ENCODE data around the gene A3GALT2.
"Not testable (repeated sequence)": the region's sequence is repeated elsewhere in the genome, so short reads cannot be mapped to it uniquely, and the experiment has no call there.

Gene A3GALT2

GRCh38 chr1:33311706-33312412, 9.0 kb downstream of the A3GALT2 start:
- DNase-seq, result no peak

- DNase-seq, result no peak
These were observed 10.2 kb downstream of the A3GALT2 start for GRCh38 chr1:33310702-33311101.

DNA sequence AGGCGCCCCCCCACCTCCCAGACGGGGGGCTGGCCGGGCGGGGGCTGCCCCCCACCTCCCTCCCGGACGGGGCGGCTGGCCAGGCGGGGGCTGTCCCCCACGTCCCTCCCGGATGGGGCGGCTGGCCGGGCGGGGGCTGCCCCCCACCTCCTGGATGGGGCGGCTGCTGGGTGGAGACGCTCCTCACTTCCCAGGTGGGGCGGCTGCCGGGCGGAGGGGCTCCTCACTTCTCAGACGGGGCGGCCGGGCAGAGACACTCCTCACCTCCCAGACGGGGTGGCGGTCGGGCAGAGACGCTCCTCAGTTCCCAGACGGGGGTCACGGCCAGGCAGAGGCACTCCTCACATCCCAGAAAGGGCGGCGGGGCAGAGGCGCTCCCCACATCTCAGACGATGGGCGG, 11.5 kb downstream of the A3GALT2 start:
- not testable (repeated sequence) for DNase-seq

DNA sequence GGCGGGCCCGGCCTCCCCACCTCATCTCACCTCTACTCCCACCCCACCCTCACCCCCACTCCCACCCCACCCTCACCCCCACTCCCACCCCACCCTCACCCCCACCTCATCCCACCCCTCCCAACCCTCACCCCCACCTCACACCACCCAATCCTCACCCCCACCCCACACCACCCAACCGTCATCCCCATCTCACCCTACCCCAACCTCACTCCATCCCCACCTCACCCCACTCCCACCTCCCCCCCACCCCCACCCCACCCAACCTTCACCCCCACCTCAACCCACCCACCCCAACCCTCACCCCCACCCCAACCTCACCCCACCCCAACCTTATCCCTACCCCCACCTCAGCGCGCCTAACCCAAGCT, 13.4 kb downstream of the A3GALT2 start:
- no peak for DNase-seq

GRCh38 chr1:33306653-33307493, 14.0 kb downstream of the A3GALT2 start:
- peak; percentile 15 for DNase-seq

DNA sequence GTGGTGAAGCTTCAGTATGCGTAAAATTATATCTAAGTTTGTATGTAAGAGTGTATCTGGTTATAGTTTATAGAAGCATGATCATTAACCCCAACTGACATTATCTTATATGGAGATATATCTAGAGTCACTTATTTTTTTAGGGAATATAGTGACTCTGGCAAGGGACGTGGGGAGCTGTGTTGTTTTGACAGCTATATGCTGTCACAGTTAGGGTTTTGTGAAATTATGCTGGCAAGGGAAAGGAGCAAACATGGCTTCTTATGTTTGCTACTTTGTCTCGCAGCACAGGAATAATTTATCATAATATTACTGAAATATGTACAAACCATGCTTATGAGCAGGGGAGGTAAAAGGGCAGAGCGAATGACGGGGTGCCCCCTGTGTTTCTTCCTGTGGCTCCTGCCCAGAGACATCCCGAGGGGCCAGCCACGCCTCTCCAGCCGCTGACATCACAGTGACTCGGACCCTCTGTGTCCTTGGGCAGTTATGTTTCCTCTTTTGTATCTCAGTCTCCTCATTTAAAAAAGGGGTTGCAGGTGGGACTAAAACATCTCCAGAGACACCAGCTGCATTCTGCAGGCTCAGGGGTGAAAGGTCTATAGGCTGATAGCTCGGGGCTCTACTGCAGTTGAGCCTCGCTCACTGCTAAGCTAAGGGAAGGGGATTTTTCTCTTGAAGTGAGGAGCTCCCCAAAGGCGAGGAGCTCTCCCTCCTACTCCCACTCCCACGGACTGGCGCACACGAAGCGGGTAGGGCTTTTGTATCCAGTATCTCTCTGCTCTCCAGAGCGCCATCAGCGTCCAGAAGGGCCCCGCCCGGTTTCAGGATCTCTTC, 14.9 kb downstream of the A3GALT2 start:
- DNase-seq, result no peak

DNA sequence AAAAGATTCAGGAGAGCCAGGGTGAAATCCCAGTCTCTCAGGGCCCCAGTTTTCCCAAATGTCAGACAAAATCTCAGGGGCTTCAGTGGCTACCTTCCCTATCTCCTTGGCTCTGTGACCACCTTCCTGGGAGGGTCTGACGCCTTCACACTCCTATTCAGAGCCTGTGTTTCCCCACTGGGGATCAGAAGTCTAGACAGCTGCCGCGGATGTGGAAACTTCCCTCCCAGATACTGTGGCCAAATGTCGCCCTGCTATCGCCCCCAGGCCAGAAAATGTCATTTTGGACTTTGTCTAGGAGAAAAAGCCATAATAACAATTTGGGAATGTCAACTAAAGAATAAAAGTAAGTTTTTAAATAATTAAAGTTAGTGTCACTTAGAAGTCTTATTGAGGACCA, 15.9 kb downstream of the A3GALT2 start:
- DNase-seq, result no peak

GRCh38 chr1:33302325-33302724, 18.6 kb downstream of the A3GALT2 start:
- peak; percentile 33 for DNase-seq

- no peak for DNase-seq
These were observed 19.5 kb downstream of the A3GALT2 start for GRCh38 chr1:33301273-33301984.

DNA sequence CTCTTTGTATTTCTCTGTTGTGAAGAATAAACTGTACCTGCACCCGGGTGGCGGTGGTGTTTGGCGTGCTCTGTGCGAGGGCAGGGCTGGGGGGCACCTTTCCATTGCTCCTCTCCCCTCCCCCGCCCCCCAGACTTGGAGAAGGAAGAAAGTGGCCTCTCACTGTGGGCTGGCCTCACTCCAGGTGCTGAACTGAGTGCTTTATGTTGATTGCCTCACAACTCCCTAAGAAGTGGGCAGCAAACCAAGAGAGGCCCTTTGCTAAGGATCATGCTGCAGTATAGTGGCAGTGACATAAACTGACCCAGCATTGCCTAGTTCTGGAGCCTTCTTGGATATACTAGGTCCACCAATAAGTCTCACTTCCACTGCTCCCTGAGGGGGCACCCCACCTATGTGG, 20.2 kb downstream of the A3GALT2 start:
- DNase-seq, result no peak

GRCh38 chr1:33299461-33300155, 21.3 kb downstream of the A3GALT2 start:
- DNase-seq, result no peak

- DNase-seq, result peak; percentile 77
These were observed 22.1 kb downstream of the A3GALT2 start for GRCh38 chr1:33298623-33299277.

DNA sequence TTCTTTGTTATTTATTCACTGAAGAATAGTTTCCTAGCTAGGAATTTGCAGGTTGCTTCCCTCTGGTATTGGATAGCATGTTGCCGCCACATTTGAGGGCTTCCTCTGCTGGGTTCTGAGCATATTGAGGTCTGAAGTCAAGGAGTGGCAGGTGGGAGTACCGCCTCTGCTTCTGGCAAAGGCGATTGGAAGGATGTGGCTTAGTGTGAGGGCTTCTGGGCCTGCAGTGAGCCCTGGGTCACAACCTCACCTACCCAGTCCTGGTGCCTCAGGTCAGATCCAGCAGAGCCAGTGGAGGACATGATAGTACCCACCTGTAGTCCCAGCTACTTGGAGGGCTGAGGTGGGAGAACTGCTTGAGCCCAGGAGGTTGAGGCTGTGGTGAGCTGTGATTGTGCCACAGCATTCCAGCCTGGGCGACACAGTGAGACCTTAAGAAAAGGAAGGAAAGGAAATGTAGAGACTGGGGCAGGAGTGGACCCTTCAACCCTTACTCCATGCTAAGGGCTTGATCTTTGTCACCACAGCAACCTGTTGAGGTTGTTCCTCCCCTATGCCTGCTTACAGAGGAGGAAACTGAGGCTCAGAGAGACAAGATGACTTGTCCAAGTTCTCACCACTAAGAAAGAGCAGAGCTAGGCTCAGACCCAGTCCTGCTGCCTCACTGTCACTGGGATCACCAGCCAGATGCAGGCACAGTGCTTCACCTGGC, 22.8 kb downstream of the A3GALT2 start:
- no peak for DNase-seq

DNA sequence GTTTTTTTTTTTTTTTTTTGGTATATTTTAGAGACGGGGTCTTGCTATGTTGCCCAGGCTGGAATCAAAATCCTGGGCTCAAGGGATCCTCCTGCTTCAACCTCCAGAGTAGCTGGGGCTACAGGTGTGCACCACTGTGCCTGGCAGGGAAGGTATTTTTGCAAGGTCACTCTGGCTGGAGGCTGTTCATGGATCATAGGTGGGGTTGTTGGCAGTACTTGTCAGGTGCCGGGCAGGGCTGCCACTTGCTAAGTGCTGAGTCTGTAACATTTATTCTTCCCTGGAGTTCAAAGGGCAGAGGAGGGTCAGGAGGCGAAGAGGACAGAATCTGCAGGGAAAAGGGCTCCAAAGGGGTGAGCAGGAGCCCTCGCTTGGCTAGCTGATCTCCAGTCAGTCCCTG, 24.1 kb downstream of the A3GALT2 start:
- no peak for DNase-seq

GRCh38 chr1:33296082-33296458, 24.8 kb downstream of the A3GALT2 start:
- no peak for DNase-seq

DNA sequence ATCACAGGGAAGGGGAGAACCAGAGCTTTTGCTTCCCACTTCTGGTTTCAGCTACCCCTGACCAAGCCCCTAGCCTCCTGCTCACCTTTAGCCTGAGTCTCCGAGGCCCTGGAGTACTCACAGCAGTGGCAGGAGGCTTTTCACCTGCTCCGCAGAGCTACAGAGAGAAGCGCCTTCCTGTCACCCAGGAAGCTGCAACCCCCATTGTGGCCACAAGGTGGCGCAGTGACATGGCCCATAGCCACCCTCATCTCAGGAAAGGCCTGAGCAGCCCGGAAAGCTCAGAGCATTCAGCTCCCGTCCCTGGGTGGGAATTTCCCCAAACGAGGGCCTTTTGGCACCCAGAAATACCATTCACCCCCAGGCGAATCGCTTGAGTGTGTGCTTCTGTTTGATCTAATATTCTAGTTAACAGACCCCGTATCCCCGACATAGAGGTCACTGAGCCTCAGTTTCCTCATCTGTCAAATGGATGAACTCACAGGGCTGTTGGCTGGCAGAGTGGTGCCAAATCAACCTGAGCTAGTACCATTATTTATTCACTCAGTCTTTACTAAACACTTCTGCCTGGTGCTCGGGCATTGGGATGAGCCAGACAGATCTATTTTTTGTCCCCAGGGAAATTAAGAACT, 25.3 kb downstream of the A3GALT2 start:
- peak; percentile 90 for DNase-seq

GRCh38 chr1:33295023-33295422, 25.9 kb downstream of the A3GALT2 start:
- no peak for DNase-seq

- no peak for DNase-seq
These were observed 26.6 kb downstream of the A3GALT2 start for GRCh38 chr1:33294071-33295010.

DNA sequence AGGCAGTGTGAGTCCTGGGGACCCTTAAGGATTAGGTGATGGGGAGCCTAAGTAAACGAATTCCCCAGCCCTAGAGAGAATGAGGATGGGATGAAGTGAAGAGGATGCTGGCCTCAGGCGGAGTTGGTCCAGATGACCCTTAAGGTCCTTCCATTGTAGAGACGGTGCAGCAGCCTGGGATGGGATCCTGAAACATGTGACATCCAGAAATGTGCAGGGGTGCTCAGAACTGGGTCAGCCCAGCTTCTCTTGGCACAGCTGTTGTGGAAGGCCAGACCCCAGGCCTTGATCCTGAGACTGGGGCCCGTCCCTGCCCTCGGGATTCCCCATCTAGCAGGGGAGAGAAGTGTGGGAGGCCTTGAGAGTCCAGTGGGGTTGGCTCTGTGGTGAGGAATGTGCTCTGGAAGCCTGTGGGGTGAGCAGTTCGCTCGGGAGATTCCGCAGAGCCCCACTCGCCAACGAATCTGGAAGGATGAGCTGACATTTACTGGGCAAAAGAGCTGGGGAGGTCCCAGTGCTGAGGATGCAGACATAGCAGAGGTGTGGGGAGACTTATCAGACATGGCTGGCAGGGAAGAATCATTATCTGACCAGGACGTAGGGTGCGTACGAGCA, 28.1 kb downstream of the A3GALT2 start:
- no peak for DNase-seq
